DOHH2 (cell line): ENCODE measurements around the gene FIGNL1.
A peak's percentile ranks its signal among the peaks of the same experiment; 100 is the strongest.

Experiments used
- H3F3A ChIP-seq: fragments of 200-600 bp; sonication (generic), shearing (Covaris generic); 2 replicates; pipeline ENCODE4 v1.6.0; 2016; ENCODE audit warnings: antibody characterized with exemption, mild to moderate bottlenecking; ENCODE audit not compliant: control insufficient read depth, insufficient read depth
- H3K27ac ChIP-seq: fragments of 200-600 bp; sonication (generic); 2 replicates; pipeline ENCODE4 v1.5.1; 2014; ENCODE audit warnings: low read depth, mild to moderate bottlenecking, low read length, moderate library complexity
- H3K27me3 ChIP-seq: fragments of 200-600 bp; sonication (generic); 2 replicates; pipeline ENCODE4 v1.6.1; 2014; ENCODE audit warnings: mild to moderate bottlenecking, low read length, mixed read lengths; ENCODE audit not compliant: control insufficient read depth
- H3K36me3 ChIP-seq: fragments of 200-600 bp; sonication (generic); 2 replicates; pipeline ENCODE4 v1.6.1; 2014; ENCODE audit warnings: mild to moderate bottlenecking, low read length, moderate library complexity, mixed read lengths; ENCODE audit not compliant: control insufficient read depth
- H3K4me1 ChIP-seq: fragments of 200-600 bp; sonication (generic); 2 replicates; pipeline ENCODE4 v1.6.1; 2014; ENCODE audit warnings: mild to moderate bottlenecking, low read length, mixed read lengths; ENCODE audit not compliant: control insufficient read depth
- H3K4me2 ChIP-seq: fragments of 200-600 bp; sonication (generic); 2 replicates; pipeline ENCODE4 v1.6.0; 2014; ENCODE audit warnings: mild to moderate bottlenecking, low read length, moderate library complexity
- H3K4me3 ChIP-seq: fragments of 200-600 bp; sonication (generic); 2 replicates; pipeline ENCODE4 v1.5.1; 2014; ENCODE audit warnings: mild to moderate bottlenecking, low read length, mixed read lengths
- H3K79me2 ChIP-seq: fragments of 200-600 bp; sonication (generic); 2 replicates; pipeline ENCODE4 v1.6.1; 2014; ENCODE audit warnings: mild to moderate bottlenecking, low read length, mixed read lengths; ENCODE audit not compliant: control insufficient read depth
- H3K9me2 ChIP-seq: fragments of 200-600 bp; sonication (generic); replicated peaks from 2 replicates; pipeline ENCODE4 v1.6.1; 2014; ENCODE audit warnings: mild to moderate bottlenecking, low read length, mixed read lengths; ENCODE audit not compliant: control insufficient read depth
- H3K9me3 ChIP-seq: fragments of 200-600 bp; sonication (generic); 2 replicates; pipeline ENCODE4 v1.6.1; 2014; ENCODE audit warnings: antibody characterized with exemption, low read length, mixed read lengths; ENCODE audit not compliant: control insufficient read depth, insufficient read depth
- H4K20me1 ChIP-seq: fragments of 200-600 bp; sonication (generic); 2 replicates; pipeline ENCODE4 v1.6.0; 2014; ENCODE audit warnings: low read depth, mild to moderate bottlenecking, antibody characterized with exemption, low read length, moderate library complexity; ENCODE audit not compliant: control insufficient read depth, insufficient read depth
- CTCF ChIP-seq: fragments of 200-600 bp; sonication (generic); IDR thresholded peaks from one replicate; pipeline ENCODE4 v1.5.1; 2014; ENCODE audit warnings: antibody characterized with exemption, mild to moderate bottlenecking, low read depth, low read length; ENCODE audit not compliant: poor library complexity, severe bottlenecking
- EZH2phosphoT487 ChIP-seq: fragments of 200-600 bp; sonication (generic); IDR thresholded peaks from 2 replicates; pipeline ENCODE4 v1.6.1; 2017; ENCODE audit warnings: borderline replicate concordance, mild to moderate bottlenecking, antibody characterized with exemption, low read length, moderate library complexity, mixed read lengths

FIGNL1 gene

DNA sequence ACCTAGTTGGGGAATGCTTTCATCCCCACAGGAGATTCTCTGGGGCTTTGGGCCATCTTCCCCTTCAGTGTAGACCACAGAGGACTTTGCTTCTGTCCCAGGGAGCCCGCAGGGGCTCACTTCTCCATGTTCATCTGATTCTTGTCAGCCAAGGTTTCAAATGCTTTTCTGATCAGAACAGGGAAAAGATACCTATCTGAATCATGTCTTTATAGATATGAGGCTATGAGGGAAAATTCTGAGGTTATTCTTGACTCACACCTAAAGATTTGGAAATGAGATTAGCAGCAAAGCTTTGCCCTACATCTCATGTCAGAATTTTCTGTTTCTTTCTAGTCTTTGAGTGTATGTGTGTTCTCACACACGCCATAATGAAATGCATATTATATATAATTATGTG is 53.3 kb downstream of the FIGNL1 start:
- Histone ChIP-seq H3K4me2 (peak overlapping the region; percentile 11; the same call in 1 of the 2 replicates), H3K4me1 (peaks cover 50% of the 10 kb centered on the region), H3K27ac (peak overlapping the region; percentile 23), H3K79me2 (peaks cover 32% of the 10 kb centered on the region), H4K20me1 (peaks cover 12% of the 10 kb centered on the region; the same call in 1 of the 2 replicates), H3K36me3 (peaks cover 96% of the 10 kb centered on the region), H3K9me3 (no peaks in the 10 kb centered on the region), H3F3A (peaks cover 24% of the 10 kb centered on the region), H3K4me3 (no peak overlapping the region), H3K9me2 (no peaks in the 10 kb centered on the region), H3K27me3 (no peaks in the 10 kb centered on the region)
- TF ChIP-seq EZH2phosphoT487 (no peak), CTCF (no peak)

- peak overlapping the region; percentile 22 for H3K4me2 ChIP-seq
- no peak overlapping the region for H3K4me3 ChIP-seq
- H3K79me2 ChIP-seq: peaks cover 37% of the 10 kb centered on the region
- H3K9me2 ChIP-seq: no peaks in the 10 kb centered on the region
- H3K36me3 ChIP-seq: peaks cover 97% of the 10 kb centered on the region
- H3F3A ChIP-seq: peaks cover 17% of the 10 kb centered on the region
- no peaks in the 10 kb centered on the region for H3K27me3 ChIP-seq
- H3K4me1 ChIP-seq: peaks cover 61% of the 10 kb centered on the region
- peaks cover 8% of the 10 kb centered on the region; the same call in 1 of the 2 replicates for H4K20me1 ChIP-seq
- no peak overlapping the region for H3K27ac ChIP-seq
- TF ChIP-seq CTCF (no peak), EZH2phosphoT487 (no peak)
- no peaks in the 10 kb centered on the region for H3K9me3 ChIP-seq
Observed at GRCh38 chr7:50394315-50394714, 55.8 kb downstream of the FIGNL1 start.
